ENCODE results near the gene SFT2D1.
A peak's percentile ranks its signal among the peaks of the same experiment; 100 is the strongest.

SFT2D1 gene

GRCh38 chr6:166360243-166361076 is 18.1 kb upstream of the SFT2D1 start:
- H3K4me3 Mint-ChIP-seq: no peak overlapping the region
- DNase-seq: peak; percentile 12
- H3K27ac Mint-ChIP-seq: no peak overlapping the region
- H3K27me3 Mint-ChIP-seq (ENCODE audit: low read depth, poor library complexity): peaks cover 10% of the 10 kb centered on the region
- no peak for TF ChIP-seq CTCF (IDR thresholded peaks at IDR 0.05)
- peaks cover 4% of the 10 kb centered on the region for H3K4me1 Mint-ChIP-seq
- H3K9me3 Mint-ChIP-seq: peaks cover 10% of the 10 kb centered on the region
- H3K36me3 Mint-ChIP-seq (ENCODE audit: low read depth): peaks cover 4% of the 10 kb centered on the region

GRCh38 chr6:166355552-166355951 is 13.2 kb upstream of the SFT2D1 start:
- H3K4me1 Mint-ChIP-seq: no peaks in the 10 kb centered on the region
- no peak for TF ChIP-seq CTCF (IDR thresholded peaks at IDR 0.05)
- H3K36me3 Mint-ChIP-seq (ENCODE audit: low read depth): no peaks in the 10 kb centered on the region
- H3K27ac Mint-ChIP-seq: no peak overlapping the region
- no peak for DNase-seq
- peaks cover 24% of the 10 kb centered on the region for H3K9me3 Mint-ChIP-seq
- H3K4me3 Mint-ChIP-seq: no peak overlapping the region
- H3K27me3 Mint-ChIP-seq (ENCODE audit: low read depth, poor library complexity): peaks cover 19% of the 10 kb centered on the region

GRCh38 chr6:166354965-166355364 is 12.6 kb upstream of the SFT2D1 start:
- Mint-ChIP-seq H3K9me3 (peaks cover 30% of the 10 kb centered on the region), H3K27ac (no peak overlapping the region), H3K4me1 (no peaks in the 10 kb centered on the region), H3K36me3 (ENCODE audit: low read depth) (no peaks in the 10 kb centered on the region), H3K27me3 (ENCODE audit: low read depth, poor library complexity) (peaks cover 19% of the 10 kb centered on the region), H3K4me3 (no peak overlapping the region)
- no peak for TF ChIP-seq CTCF (IDR thresholded peaks at IDR 0.05)
- no peak for DNase-seq

GRCh38 chr6:166354143-166354542 is 11.8 kb upstream of the SFT2D1 start:
- H3K27me3 Mint-ChIP-seq (ENCODE audit: low read depth, poor library complexity): peaks cover 24% of the 10 kb centered on the region
- H3K9me3 Mint-ChIP-seq: peaks cover 38% of the 10 kb centered on the region
- H3K36me3 Mint-ChIP-seq (ENCODE audit: low read depth): peaks cover 6% of the 10 kb centered on the region

GRCh38 chr6:166353507-166353906 is 11.2 kb upstream of the SFT2D1 start:
- H3K27ac Mint-ChIP-seq: no peak overlapping the region
- peaks cover 24% of the 10 kb centered on the region for H3K27me3 Mint-ChIP-seq (ENCODE audit: low read depth, poor library complexity)
- no peaks in the 10 kb centered on the region for H3K4me1 Mint-ChIP-seq
- peaks cover 8% of the 10 kb centered on the region for H3K36me3 Mint-ChIP-seq (ENCODE audit: low read depth)
- TF ChIP-seq CTCF (IDR thresholded peaks at IDR 0.05): no peak
- H3K9me3 Mint-ChIP-seq: peaks cover 41% of the 10 kb centered on the region
- H3K4me3 Mint-ChIP-seq: no peak overlapping the region
- DNase-seq: no peak

More at GRCh38 chr6:166354143-166354542, 11.8 kb upstream of the SFT2D1 start:
- no peak for TF ChIP-seq CTCF (IDR thresholded peaks at IDR 0.05)
- no peak for DNase-seq
- no peak overlapping the region for H3K27ac Mint-ChIP-seq
- no peaks in the 10 kb centered on the region for H3K4me1 Mint-ChIP-seq
- no peak overlapping the region for H3K4me3 Mint-ChIP-seq

GRCh38 chr6:166352923-166353322 is 10.6 kb upstream of the SFT2D1 start:
- no peak overlapping the region for H3K27ac Mint-ChIP-seq
- H3K27me3 Mint-ChIP-seq (ENCODE audit: low read depth, poor library complexity): peaks cover 20% of the 10 kb centered on the region

More at GRCh38 chr6:166352923-166353322, 10.6 kb upstream of the SFT2D1 start:
- TF ChIP-seq CTCF (IDR thresholded peaks at IDR 0.05): no peak
- no peak for DNase-seq
- Mint-ChIP-seq H3K4me3 (no peak overlapping the region), H3K36me3 (ENCODE audit: low read depth) (peaks cover 8% of the 10 kb centered on the region), H3K9me3 (peaks cover 41% of the 10 kb centered on the region), H3K4me1 (no peaks in the 10 kb centered on the region)
